Mesenchymal stem cell (in vitro differentiated cells and primary cell): Measurements from ENCODE around the gene MAN1B1.

Experiments
- DNase-seq: peaks from one replicate; pipeline ENCODE4 v3.0.0-alpha.2; 2013
- H2AFZ ChIP-seq: one replicate; pipeline ENCODE4 v1.6.1; 2013; ENCODE audit warnings: low read depth, mild to moderate bottlenecking, control low read depth, inconsistent platforms, low read length, moderate library complexity
- H2AK5ac ChIP-seq: 2 replicates; pipeline ENCODE4 v1.6.1; 2013; ENCODE audit warnings: low read length, moderate library complexity, mild to moderate bottlenecking, inconsistent platforms; ENCODE audit not compliant: severe bottlenecking
- H2BK120ac ChIP-seq: one replicate; pipeline ENCODE4 v1.6.1; 2013; ENCODE audit warnings: low read depth, mild to moderate bottlenecking, inconsistent platforms, low read length, moderate library complexity
- H2BK12ac ChIP-seq, 2 experiments: one replicate each; pipeline ENCODE4 v1.6.1; 2013; ENCODE audit warnings: inconsistent platforms in 2 of 2, low read length in 2 of 2, mild to moderate bottlenecking in 2 of 2, moderate library complexity in 2 of 2, control low read depth in 1 of 2
- H2BK15ac ChIP-seq: one replicate; pipeline ENCODE4 v1.6.1; 2013; ENCODE audit warnings: mild to moderate bottlenecking, low read depth, inconsistent platforms; ENCODE audit not compliant: poor library complexity, severe bottlenecking
- H2BK5ac ChIP-seq: 2 replicates; pipeline ENCODE4 v1.6.1; 2013; ENCODE audit warnings: low read depth, mild to moderate bottlenecking, low read length, control low read depth, inconsistent platforms; ENCODE audit not compliant: poor library complexity, severe bottlenecking
- H3K14ac ChIP-seq, 2 experiments: one replicate each; pipeline ENCODE4 v1.6.1; 2013; ENCODE audit warnings: inconsistent platforms in 2 of 2, low read length in 2 of 2, control low read depth in 1 of 2, mild to moderate bottlenecking in 1 of 2, moderate library complexity in 1 of 2
- H3K18ac ChIP-seq, 2 experiments: one replicate each; pipeline ENCODE4 v1.6.1; 2013; ENCODE audit warnings: inconsistent platforms in 2 of 2, low read length in 2 of 2, control low read depth in 1 of 2, low read depth in 1 of 2, mild to moderate bottlenecking in 1 of 2
- H3K23ac ChIP-seq, 2 experiments: one replicate each; pipeline ENCODE4 v1.6.1; 2013; ENCODE audit warnings: inconsistent platforms in 2 of 2, low read length in 2 of 2, mild to moderate bottlenecking in 2 of 2, moderate library complexity in 2 of 2, control low read depth in 1 of 2
- H3K27ac ChIP-seq: 2 replicates; pipeline ENCODE4 v1.5.1; 2013; ENCODE audit warnings: mild to moderate bottlenecking, moderate library complexity, low read length, control low read depth, inconsistent platforms; ENCODE audit not compliant: poor library complexity, severe bottlenecking
- H3K27me3 ChIP-seq, 2 experiments: 2 replicates each; pipeline versions ENCODE4 v1.6.1 to v1.7.0; 2013; ENCODE audit warnings: low read length in 2 of 2, mild to moderate bottlenecking in 2 of 2, moderate library complexity in 2 of 2, control low read depth in 1 of 2, inconsistent platforms in 1 of 2; ENCODE audit not compliant: control insufficient read depth in 1 of 2, insufficient read depth in 1 of 2
- H3K36me3 ChIP-seq, 2 experiments: 2 replicates each; pipeline versions ENCODE4 v1.6.1 to v1.7.0; 2013; ENCODE audit warnings: low read length in 2 of 2, control low read depth in 1 of 2, inconsistent platforms in 1 of 2, low read depth in 1 of 2, mild to moderate bottlenecking in 1 of 2; ENCODE audit not compliant: insufficient read depth in 2 of 2, control insufficient read depth in 1 of 2
- H3K4ac ChIP-seq, 2 experiments: one replicate each; pipeline ENCODE4 v1.6.1; 2013; ENCODE audit warnings: inconsistent platforms in 2 of 2, low read length in 2 of 2, mild to moderate bottlenecking in 2 of 2, moderate library complexity in 2 of 2, control low read depth in 1 of 2, low read depth in 1 of 2
- H3K4me1 ChIP-seq: 2 replicates; pipeline ENCODE4 v1.6.1; 2013; ENCODE audit warnings: low read depth, low read length, control low read depth; ENCODE audit not compliant: control insufficient read depth, insufficient read depth
- H3K4me2 ChIP-seq: 2 replicates; pipeline ENCODE4 v1.6.1; 2013; ENCODE audit warnings: low read length, mild to moderate bottlenecking, inconsistent platforms; ENCODE audit not compliant: poor library complexity, severe bottlenecking
- H3K4me3 ChIP-seq, 2 experiments: 2 replicates each; pipeline versions ENCODE4 v1.5.1 to v1.7.0; 2013; ENCODE audit warnings: low read length in 2 of 2, mild to moderate bottlenecking in 2 of 2, control low read depth in 1 of 2, low read depth in 1 of 2; ENCODE audit not compliant: insufficient read depth in 1 of 2
- H3K79me1 ChIP-seq: replicated peaks from 2 replicates; pipeline ENCODE4 v1.6.1; 2013; ENCODE audit warnings: mild to moderate bottlenecking, control low read depth, low read length, inconsistent platforms; ENCODE audit not compliant: poor library complexity, severe bottlenecking
- H3K9ac ChIP-seq: 2 replicates; pipeline ENCODE4 v1.7.0; 2013; ENCODE audit warnings: mild to moderate bottlenecking, low read length, moderate library complexity
- H3K9me3 ChIP-seq: 2 replicates; pipeline ENCODE4 v1.7.0; 2013; ENCODE audit warnings: mild to moderate bottlenecking, low read length; ENCODE audit not compliant: control insufficient read depth
- H4K8ac ChIP-seq: one replicate; pipeline ENCODE4 v1.6.1; 2013; ENCODE audit warnings: inconsistent platforms, mild to moderate bottlenecking, low read length, moderate library complexity
- H4K91ac ChIP-seq: one replicate; pipeline ENCODE4 v1.6.1; 2013; ENCODE audit warnings: mild to moderate bottlenecking, low read length, inconsistent platforms
- WGBS: methylation state at CpG from one replicate; pipeline ENCODE4 v1.1.7; 2013; ENCODE audit warnings: mixed read lengths; 5-methylcytosine and 5-hydroxymethylcytosine counted together

The MAN1B1 gene

DNA sequence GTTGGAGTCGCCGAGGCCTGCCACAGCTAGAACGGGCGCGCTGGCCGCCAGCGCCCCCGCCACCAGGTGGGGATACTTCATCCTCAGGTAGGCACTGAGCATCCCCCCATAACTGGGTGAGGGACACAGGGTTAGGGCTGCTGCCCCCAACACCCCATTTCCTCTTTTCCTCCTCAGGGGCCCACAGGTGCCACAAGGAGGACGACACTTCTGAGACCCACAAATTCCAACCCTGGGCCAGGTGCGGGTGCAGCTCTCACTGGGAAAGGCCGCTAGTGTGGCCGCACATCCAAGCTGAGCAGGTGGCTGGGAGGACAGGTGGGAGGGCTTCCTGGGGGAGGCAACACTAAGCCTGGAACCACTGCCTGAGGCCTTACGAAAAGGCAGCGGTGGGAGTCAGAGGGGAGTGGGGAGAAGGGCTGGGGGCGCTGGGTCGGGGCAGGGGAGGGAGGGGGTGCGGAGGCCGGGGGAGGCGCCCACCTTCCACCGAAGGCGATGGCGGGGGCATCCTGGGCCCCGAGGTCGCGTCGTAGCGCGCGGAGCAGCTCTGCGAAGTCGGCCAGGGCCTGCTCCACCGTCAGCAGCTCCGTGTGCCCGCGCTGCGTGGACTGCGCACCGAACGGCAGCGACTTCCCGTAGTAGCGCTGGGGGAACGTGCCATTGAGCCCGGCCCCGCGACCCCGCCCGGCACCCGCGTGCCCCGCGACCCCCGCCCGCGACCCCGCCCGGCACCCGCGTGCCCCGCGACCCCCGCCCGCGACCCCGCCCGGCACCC is 26.8 kb downstream of the MAN1B1 start:
- H3K14ac ChIP-seq: no peak overlapping the region
- peak overlapping the region; percentile 47 for H4K8ac ChIP-seq
- peaks cover 18% of the 10 kb centered on the region for H3K4me1 ChIP-seq
- no peak overlapping the region for H2AFZ ChIP-seq
- H4K91ac ChIP-seq: no peak overlapping the region
- no peak overlapping the region for H3K9ac ChIP-seq
- no peak overlapping the region for H3K23ac ChIP-seq
- no peak overlapping the region for H3K4me3 ChIP-seq
- no peaks in the 10 kb centered on the region for H3K9me3 ChIP-seq
- H2AK5ac ChIP-seq: no peak overlapping the region
- H2BK120ac ChIP-seq: no peak overlapping the region
- no peaks in the 10 kb centered on the region for H3K27me3 ChIP-seq
- WGBS: 86% methylated on average over 21 of the region's 66 CpGs
- H3K27ac ChIP-seq: no peak overlapping the region
- peaks cover 40 to 56% of the 10 kb centered on the region in 2 experiments for H3K36me3 ChIP-seq
- H3K4me2 ChIP-seq: no peak overlapping the region
- H3K4ac ChIP-seq: no peak overlapping the region
- no peak overlapping the region for H3K18ac ChIP-seq
- no peak for DNase-seq
- peaks cover 6% of the 10 kb centered on the region for H3K79me1 ChIP-seq
- H2BK15ac ChIP-seq: no peak overlapping the region
- H2BK12ac ChIP-seq: no peak overlapping the region
- no peak overlapping the region for H2BK5ac ChIP-seq

DNA sequence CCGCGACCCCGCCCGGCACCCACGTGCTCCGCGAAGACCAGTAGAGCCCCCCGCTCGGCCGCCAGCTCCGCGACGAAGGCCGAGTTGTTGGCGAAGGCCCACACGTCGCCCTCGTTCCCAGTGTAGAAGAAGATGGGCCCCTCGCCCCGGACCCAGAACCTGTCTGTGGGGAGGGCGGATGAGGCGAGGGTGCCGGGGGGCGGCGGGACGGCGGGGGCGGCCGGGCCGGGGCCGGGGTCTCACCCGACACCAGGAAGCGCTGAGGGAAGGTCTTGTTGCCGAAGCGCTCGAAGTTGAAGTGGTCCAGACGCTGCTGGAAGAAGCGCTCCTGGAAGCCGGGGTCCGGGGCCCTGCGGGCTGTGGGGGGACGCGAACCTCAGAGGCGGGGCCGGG is 27.4 kb downstream of the MAN1B1 start:
- Histone ChIP-seq H3K14ac (no peak overlapping the region), H2BK120ac (peak overlapping the region; percentile 55), H4K91ac (no peak overlapping the region), H3K4me2 (peak overlapping the region; percentile 91), H2AFZ (no peak overlapping the region), H3K18ac (peak overlapping the region in 1 of 2 experiments; percentile 64), H2BK15ac (no peak overlapping the region), H3K9ac (peak overlapping the region; percentile 62), H2BK5ac (no peak overlapping the region), H4K8ac (peak overlapping the region; percentile 47), H3K27me3 (no peaks in the 10 kb centered on the region), H3K4ac (no peak overlapping the region), H3K4me1 (peaks cover 18% of the 10 kb centered on the region), H2BK12ac (no peak overlapping the region), H3K79me1 (peaks cover 6% of the 10 kb centered on the region), H3K4me3 (peak overlapping the region; percentile 53 to 73), H2AK5ac (no peak overlapping the region), H3K9me3 (no peaks in the 10 kb centered on the region), H3K27ac (no peak overlapping the region), H3K36me3 (peaks cover 33 to 50% of the 10 kb centered on the region in 2 experiments), H3K23ac (no peak overlapping the region)
- DNase-seq: no peak
- WGBS: 21% methylated on average over 29 of the region's 45 CpGs

DNA sequence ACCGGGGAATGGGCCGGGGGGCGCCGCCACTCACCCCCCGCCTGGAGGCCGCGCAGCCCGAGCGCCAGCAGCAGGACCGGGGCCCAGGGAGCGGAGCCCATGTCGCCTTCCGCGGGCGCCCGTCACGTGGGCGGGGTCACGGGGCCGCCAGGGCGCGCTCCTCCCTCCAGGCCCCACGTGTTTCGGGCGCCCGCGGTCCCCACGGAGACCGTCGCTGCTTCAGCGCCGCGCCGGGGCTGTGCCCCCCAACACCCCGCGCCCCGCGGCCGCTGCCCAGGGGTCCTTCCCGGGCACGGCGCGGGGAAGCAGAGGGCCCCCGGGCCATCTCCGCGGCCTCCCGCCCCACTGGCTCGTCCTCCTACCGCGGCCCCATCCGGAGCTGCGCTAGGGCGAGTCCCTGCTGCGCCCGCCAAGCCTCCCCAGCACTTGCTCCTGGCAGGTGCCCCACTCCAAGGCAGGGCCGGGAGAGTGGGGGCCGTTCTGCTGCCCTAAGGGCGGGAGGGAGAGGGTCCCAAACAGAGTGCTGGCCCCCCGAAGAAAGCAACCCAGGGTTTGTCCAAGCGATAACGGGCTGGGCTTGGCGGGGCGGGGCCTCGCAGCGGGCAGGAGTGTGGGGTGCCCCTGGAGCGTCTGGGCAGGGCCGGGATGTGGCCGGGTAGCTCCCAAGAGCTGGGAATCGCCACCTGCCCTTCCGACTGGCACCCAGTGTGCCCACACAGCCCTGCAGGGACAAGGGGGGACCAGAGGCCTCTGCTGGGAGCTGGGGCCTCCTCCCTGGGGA is 28.0 kb downstream of the MAN1B1 start, which contains the start of gene DPP7:
DPP7 (minus strand) TSS at position 121 of the 781 bp plus-strand sequence; CDS start at position 101, 20 bp downstream.
- peak within 1 kb of the TSS in 1 of 2 experiments; percentile 64 for H3K18ac ChIP-seq
- peak within 1 kb of the TSS; percentile 62 for H3K9ac ChIP-seq
- no peak within 1 kb of the TSS for H3K23ac ChIP-seq
- H3K9me3 ChIP-seq: no peaks in the 10 kb centered on the region
- H3K4me3 ChIP-seq: peak within 1 kb of the TSS; percentile 53 to 73
- H3K4ac ChIP-seq: peak within 1 kb of the TSS; percentile 48 to 60
- peak within 1 kb of the TSS; percentile 60 for H2AFZ ChIP-seq
- H4K91ac ChIP-seq: no peak within 1 kb of the TSS
- peak; percentile 51 for DNase-seq
- H2BK5ac ChIP-seq: no peak within 1 kb of the TSS
- no peak within 1 kb of the TSS for H2AK5ac ChIP-seq
- H3K4me1 ChIP-seq: peaks cover 18% of the 10 kb centered on the region
- H3K27ac ChIP-seq: no peak within 1 kb of the TSS
- WGBS: 29% methylated on average over 43 of the region's 70 CpGs
- H3K36me3 ChIP-seq: peaks cover 27 to 44% of the 10 kb centered on the region in 2 experiments
- peak within 1 kb of the TSS; percentile 36 for H2BK15ac ChIP-seq
- peak within 1 kb of the TSS in 1 of 2 experiments; percentile 56 for H3K14ac ChIP-seq
- no peaks in the 10 kb centered on the region for H3K27me3 ChIP-seq
- peak within 1 kb of the TSS; percentile 55 for H2BK120ac ChIP-seq
- H4K8ac ChIP-seq: peak within 1 kb of the TSS; percentile 47
- peak within 1 kb of the TSS; percentile 18 to 29 for H2BK12ac ChIP-seq
- peak within 1 kb of the TSS; percentile 91 for H3K4me2 ChIP-seq
- peaks cover 6% of the 10 kb centered on the region for H3K79me1 ChIP-seq
